Gastrocnemius medialis (tissue), 4 donors: ENCODE results near the gene PEA15.

Experiments
- POLR2A ChIP-seq, 2 donors: fragments of 450-650 bp; IDR thresholded peaks; one replicate each; pipeline ENCODE4 v1.6.1; 2017; ENCODE audit warnings: antibody characterized with exemption in 2 of 2, mild to moderate bottlenecking in 2 of 2, moderate library complexity in 2 of 2
- TF ChIP-seq, protein P1 (sequence below), 5 experiments: fragments of 450-650 bp in 3 of 5; fragments of 200-600 bp in 2 of 5; sonication (generic) in 2 of 5; IDR thresholded peaks in 4 of 5; conservative IDR thresholded peaks in 1 of 5; 1 replicate in 4 of 5; 2 replicates in 1 of 5; pipeline ENCODE4 v1.5.1; 2016 to 2019; ENCODE audit warnings: antibody characterized with exemption in 5 of 5, mild to moderate bottlenecking in 3 of 5, moderate library complexity in 3 of 5

DNA sequence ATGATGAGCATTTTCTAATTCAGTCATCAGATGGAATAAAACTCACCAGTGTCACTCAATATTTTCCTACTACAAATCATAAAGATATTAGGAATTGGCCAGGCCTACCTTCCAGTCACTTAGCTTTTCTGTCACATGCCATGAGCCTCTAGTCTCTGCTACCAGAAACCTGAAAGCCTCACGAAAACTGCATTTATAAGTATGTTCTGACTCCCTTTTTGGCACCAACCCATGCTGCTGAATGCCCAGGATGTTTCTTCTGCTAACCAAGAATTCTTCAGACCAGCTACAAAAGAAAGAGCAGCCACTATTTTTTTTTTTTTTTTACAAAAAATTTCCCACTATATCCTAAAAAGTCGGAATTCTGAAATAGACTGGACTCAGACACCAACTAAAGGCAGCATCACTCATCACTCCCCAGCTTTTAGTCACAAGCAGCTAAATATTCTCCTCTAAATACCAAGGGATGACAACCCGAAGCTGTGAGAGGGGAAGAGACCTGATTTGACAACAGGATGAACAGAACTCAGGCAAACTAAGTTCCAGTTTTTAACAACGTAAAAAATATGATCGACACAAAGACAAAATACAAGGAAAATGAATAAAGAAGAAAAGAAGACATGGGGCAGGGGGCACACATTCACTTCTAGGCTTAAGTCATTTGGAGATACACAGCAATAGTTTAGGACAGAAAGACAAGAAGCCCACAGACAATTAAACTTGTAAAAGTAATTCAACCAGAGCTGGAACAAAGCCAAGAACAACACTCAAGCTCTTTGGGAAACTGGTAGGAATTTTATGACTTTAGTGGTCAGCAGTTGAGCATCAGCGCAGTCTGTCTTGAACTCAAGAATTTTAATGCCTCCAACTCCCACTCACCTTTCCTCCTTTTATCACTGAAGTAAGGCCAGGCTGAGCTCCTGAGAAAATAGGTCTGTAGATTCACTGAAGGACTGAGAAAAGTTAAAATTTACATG is 55.5 kb downstream of the PEA15 start:
- TF ChIP-seq POLR2A (IDR thresholded peaks at IDR 0.05), result no peak
- TF ChIP-seq, protein P1, sequence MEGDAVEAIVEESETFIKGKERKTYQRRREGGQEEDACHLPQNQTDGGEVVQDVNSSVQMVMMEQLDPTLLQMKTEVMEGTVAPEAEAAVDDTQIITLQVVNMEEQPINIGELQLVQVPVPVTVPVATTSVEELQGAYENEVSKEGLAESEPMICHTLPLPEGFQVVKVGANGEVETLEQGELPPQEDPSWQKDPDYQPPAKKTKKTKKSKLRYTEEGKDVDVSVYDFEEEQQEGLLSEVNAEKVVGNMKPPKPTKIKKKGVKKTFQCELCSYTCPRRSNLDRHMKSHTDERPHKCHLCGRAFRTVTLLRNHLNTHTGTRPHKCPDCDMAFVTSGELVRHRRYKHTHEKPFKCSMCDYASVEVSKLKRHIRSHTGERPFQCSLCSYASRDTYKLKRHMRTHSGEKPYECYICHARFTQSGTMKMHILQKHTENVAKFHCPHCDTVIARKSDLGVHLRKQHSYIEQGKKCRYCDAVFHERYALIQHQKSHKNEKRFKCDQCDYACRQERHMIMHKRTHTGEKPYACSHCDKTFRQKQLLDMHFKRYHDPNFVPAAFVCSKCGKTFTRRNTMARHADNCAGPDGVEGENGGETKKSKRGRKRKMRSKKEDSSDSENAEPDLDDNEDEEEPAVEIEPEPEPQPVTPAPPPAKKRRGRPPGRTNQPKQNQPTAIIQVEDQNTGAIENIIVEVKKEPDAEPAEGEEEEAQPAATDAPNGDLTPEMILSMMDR (IDR thresholded peaks at IDR 0.05 in 4 of 5, conservative IDR thresholded peaks at IDR 0.05 in 1 of 5), result no peak
